Activated CD8-positive, alpha-beta memory T cell treated with anti-CD3 and anti-CD28 coated beads, Interleukin-2, amount 50 U/mL, for 24 hours (primary cell): ENCODE results near the gene DCN.

Source experiments
- DNase-seq: peaks from one replicate; pipeline ENCODE4 v3.0.0-alpha.2; 2020; ENCODE audit errors: extremely low read depth

The DCN gene

GRCh38 chr12:91186156-91186555 is 3.5 kb upstream of the DCN start:
- no peak for DNase-seq

GRCh38 chr12:91185421-91185820 is 2.8 kb upstream of the DCN start:
- DNase-seq = no peak

GRCh38 chr12:91183551-91183950 is 934 bp upstream of the DCN start:
- DNase-seq = no peak

- DNase-seq = no peak
Observed at GRCh38 chr12:91180582-91181395, 1.8 kb downstream of the DCN start.

GRCh38 chr12:91179966-91180561 is 2.6 kb downstream of the DCN start:
- no peak for DNase-seq

- no peak for DNase-seq
Observed at GRCh38 chr12:91179315-91179714, 3.3 kb downstream of the DCN start.

GRCh38 chr12:91178781-91179180 is 3.8 kb downstream of the DCN start:
- no peak for DNase-seq

- no peak for DNase-seq
Observed at GRCh38 chr12:91178139-91178561, 4.5 kb downstream of the DCN start.

- DNase-seq = no peak
Observed at GRCh38 chr12:91177381-91177780, 5.2 kb downstream of the DCN start.

- DNase-seq = no peak
Observed at GRCh38 chr12:91176915-91177314, 5.7 kb downstream of the DCN start.

- no peak for DNase-seq
Observed at GRCh38 chr12:91176358-91176757, 6.3 kb downstream of the DCN start.

GRCh38 chr12:91173124-91173523 is 9.5 kb downstream of the DCN start:
- DNase-seq = no peak

GRCh38 chr12:91172096-91172495 is 10.5 kb downstream of the DCN start:
- DNase-seq = no peak

GRCh38 chr12:91171476-91171875 is 11.1 kb downstream of the DCN start:
- no peak for DNase-seq

GRCh38 chr12:91163116-91163515 is 19.5 kb downstream of the DCN start:
- DNase-seq = no peak

- DNase-seq = no peak
Observed at GRCh38 chr12:91161009-91161408, 21.6 kb downstream of the DCN start.

- no peak for DNase-seq
Observed at GRCh38 chr12:91155990-91156389, 26.6 kb downstream of the DCN start.

- no peak for DNase-seq
Observed at GRCh38 chr12:91154131-91154530, 28.5 kb downstream of the DCN start.

GRCh38 chr12:91144053-91144452 is 38.6 kb downstream of the DCN start:
- DNase-seq = no peak

GRCh38 chr12:91143206-91143605 is 39.4 kb downstream of the DCN start:
- no peak for DNase-seq

- no peak for DNase-seq
Observed at GRCh38 chr12:91142221-91142631, 40.4 kb downstream of the DCN start.

GRCh38 chr12:91140026-91140931 is 42.3 kb downstream of the DCN start:
- DNase-seq = no peak
